Neural cell (in vitro differentiated cells): ENCODE results near the gene BMP7.

ENCODE experiments used
- EP300 ChIP-seq: fragments of 450-650 bp; conservative IDR thresholded peaks from 2 replicates; pipeline ENCODE4 v1.6.1; 2014; ENCODE audit warnings: antibody characterized with exemption, mild to moderate bottlenecking, moderate library complexity; ENCODE audit not compliant: poor library complexity, severe bottlenecking
- EZH2 ChIP-seq: fragments of 200-600, 300-800 bp; shearing (Covaris generic), sonication (generic); IDR thresholded peaks from 2 replicates; pipeline ENCODE4 v1.6.1; 2014; ENCODE audit warnings: antibody characterized with exemption, low read length, borderline replicate concordance, mild to moderate bottlenecking; ENCODE audit not compliant: insufficient read depth, poor library complexity, severe bottlenecking
- MXI1 ChIP-seq: fragments of 450-650 bp; conservative IDR thresholded peaks from 2 replicates; pipeline ENCODE4 v1.6.1; 2014; ENCODE audit warnings: antibody characterized with exemption, mild to moderate bottlenecking; ENCODE audit not compliant: poor library complexity, severe bottlenecking
- POLR2AphosphoS5 ChIP-seq: IDR thresholded peaks from 2 replicates; pipeline ENCODE4 v1.6.1; 2012
- RAD21 ChIP-seq: fragments of 450-650 bp; conservative IDR thresholded peaks from 2 replicates; pipeline ENCODE4 v1.6.1; 2014; ENCODE audit warnings: antibody characterized with exemption, mild to moderate bottlenecking, moderate library complexity
- SMC3 ChIP-seq: fragments of 450-650 bp; conservative IDR thresholded peaks from 2 replicates; pipeline ENCODE4 v1.6.1; 2014; ENCODE audit warnings: antibody characterized with exemption, mild to moderate bottlenecking, moderate library complexity; ENCODE audit not compliant: poor library complexity
- TAF1 ChIP-seq: IDR thresholded peaks from 2 replicates; pipeline ENCODE4 v1.6.1; 2012; ENCODE audit warnings: low read depth
- TF ChIP-seq, protein P1 (sequence below): fragments of 450-650 bp; IDR thresholded peaks from 2 replicates; pipeline ENCODE4 v1.5.1; 2014; ENCODE audit warnings: antibody characterized with exemption, mild to moderate bottlenecking, moderate library complexity; ENCODE audit not compliant: poor library complexity, severe bottlenecking
- TF ChIP-seq, protein P2 (sequence below): IDR thresholded peaks from 2 replicates; pipeline ENCODE4 v1.6.1; 2012; ENCODE audit warnings: borderline replicate concordance

DNA sequence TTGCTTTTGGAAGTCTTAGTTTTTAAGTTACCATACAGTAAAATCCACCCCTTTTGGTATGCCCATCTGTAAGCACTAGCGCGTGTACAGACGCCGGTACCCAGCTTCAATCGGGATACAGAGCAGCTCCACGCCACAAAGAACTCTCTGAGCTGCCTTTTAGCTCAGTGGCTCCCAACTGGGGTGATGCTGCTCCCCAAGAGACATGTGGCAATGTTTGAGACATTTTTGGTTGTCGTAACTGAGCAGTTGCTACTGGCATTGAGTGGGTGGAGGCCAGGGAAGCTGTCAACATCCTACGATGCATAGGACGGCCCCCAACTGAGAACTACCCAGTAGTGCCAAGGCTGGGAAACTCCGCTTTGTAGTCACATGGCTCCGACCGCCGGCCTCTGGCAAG, 73.3 kb downstream of the BMP7 start:
- TF ChIP-seq, protein P1, sequence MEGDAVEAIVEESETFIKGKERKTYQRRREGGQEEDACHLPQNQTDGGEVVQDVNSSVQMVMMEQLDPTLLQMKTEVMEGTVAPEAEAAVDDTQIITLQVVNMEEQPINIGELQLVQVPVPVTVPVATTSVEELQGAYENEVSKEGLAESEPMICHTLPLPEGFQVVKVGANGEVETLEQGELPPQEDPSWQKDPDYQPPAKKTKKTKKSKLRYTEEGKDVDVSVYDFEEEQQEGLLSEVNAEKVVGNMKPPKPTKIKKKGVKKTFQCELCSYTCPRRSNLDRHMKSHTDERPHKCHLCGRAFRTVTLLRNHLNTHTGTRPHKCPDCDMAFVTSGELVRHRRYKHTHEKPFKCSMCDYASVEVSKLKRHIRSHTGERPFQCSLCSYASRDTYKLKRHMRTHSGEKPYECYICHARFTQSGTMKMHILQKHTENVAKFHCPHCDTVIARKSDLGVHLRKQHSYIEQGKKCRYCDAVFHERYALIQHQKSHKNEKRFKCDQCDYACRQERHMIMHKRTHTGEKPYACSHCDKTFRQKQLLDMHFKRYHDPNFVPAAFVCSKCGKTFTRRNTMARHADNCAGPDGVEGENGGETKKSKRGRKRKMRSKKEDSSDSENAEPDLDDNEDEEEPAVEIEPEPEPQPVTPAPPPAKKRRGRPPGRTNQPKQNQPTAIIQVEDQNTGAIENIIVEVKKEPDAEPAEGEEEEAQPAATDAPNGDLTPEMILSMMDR: no peak
- TF ChIP-seq POLR2AphosphoS5 (no peak), EZH2 (no peak), EP300 (no peak), SMC3 (no peak), TAF1 (no peak), RAD21 (no peak), MXI1 (no peak)
- TF ChIP-seq, protein P2, sequence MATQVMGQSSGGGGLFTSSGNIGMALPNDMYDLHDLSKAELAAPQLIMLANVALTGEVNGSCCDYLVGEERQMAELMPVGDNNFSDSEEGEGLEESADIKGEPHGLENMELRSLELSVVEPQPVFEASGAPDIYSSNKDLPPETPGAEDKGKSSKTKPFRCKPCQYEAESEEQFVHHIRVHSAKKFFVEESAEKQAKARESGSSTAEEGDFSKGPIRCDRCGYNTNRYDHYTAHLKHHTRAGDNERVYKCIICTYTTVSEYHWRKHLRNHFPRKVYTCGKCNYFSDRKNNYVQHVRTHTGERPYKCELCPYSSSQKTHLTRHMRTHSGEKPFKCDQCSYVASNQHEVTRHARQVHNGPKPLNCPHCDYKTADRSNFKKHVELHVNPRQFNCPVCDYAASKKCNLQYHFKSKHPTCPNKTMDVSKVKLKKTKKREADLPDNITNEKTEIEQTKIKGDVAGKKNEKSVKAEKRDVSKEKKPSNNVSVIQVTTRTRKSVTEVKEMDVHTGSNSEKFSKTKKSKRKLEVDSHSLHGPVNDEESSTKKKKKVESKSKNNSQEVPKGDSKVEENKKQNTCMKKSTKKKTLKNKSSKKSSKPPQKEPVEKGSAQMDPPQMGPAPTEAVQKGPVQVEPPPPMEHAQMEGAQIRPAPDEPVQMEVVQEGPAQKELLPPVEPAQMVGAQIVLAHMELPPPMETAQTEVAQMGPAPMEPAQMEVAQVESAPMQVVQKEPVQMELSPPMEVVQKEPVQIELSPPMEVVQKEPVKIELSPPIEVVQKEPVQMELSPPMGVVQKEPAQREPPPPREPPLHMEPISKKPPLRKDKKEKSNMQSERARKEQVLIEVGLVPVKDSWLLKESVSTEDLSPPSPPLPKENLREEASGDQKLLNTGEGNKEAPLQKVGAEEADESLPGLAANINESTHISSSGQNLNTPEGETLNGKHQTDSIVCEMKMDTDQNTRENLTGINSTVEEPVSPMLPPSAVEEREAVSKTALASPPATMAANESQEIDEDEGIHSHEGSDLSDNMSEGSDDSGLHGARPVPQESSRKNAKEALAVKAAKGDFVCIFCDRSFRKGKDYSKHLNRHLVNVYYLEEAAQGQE: no peak
